DND-41 (cell line): ENCODE results near the gene CDH16.

Experiments
- CTCF ChIP-seq: IDR thresholded peaks from 2 replicates; pipeline ENCODE4 v1.5.1; 2012; ENCODE audit warnings: borderline replicate concordance, low read length, moderate library complexity, mild to moderate bottlenecking; ENCODE audit not compliant: poor library complexity, severe bottlenecking; ENCODE audit errors: extremely low read depth
- EZH2 ChIP-seq: IDR thresholded peaks from 3 replicates; pipeline ENCODE4 v1.6.1; 2012; ENCODE audit warnings: borderline replicate concordance, low read depth, mild to moderate bottlenecking, moderate library complexity, low read length, inconsistent platforms; ENCODE audit not compliant: severe bottlenecking

DNA sequence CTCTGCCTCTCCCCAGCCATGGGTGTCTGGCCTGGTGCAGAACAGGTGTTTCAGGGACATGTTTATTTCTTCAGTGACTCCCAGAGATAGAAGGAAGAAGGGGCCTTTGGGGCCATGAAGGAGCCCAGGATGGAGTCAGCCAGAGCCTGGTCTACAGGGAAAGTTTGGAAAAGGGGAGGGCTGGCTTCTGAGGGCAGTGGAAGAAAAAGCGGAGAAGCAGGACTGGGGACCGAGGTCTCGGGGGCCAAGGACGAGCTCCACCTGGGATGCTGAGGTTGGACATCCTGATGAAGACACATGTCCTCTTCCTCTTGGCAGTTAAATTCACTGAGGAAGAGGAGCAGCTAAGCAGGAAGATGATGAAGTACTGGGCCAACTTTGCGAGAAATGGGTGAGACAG, 24.3 kb upstream of the CDH16 start:
- TF ChIP-seq CTCF (no peak), EZH2 (no peak)
